HepG2 (cell line): ENCODE data around the gene LRRC45. TPM values are rescaled to one million over a fixed set of nuclear protein-coding genes. Genes with fewer than 3 reads are reported as not detected.

Experiments used
- FOSL1 ChIP-seq: sonication (generic); formaldehyde crosslinking; IDR thresholded peaks from 2 replicates; pipeline ENCODE4 v1.9.0; 2021; ENCODE audit warnings: missing genetic modification reagents, borderline replicate concordance
- FOXK2 ChIP-seq: fragments of 450-650 bp; IDR thresholded peaks from 2 replicates; pipeline ENCODE4 v1.6.1; 2016
- GFI1 ChIP-seq: sonication (generic); formaldehyde crosslinking; IDR thresholded peaks from 2 replicates; pipeline ENCODE4 v1.5.0; 2020; ENCODE audit warnings: missing genetic modification reagents, mild to moderate bottlenecking, borderline replicate concordance
- GTF2F1 ChIP-seq: fragments of 150-350 bp; IDR thresholded peaks from 2 replicates; pipeline ENCODE4 v1.6.1; 2014; ENCODE audit warnings: low read length
- HMG20A ChIP-seq: IDR thresholded peaks from 2 replicates; pipeline ENCODE4 v1.6.1; 2016; ENCODE audit warnings: borderline replicate concordance
- ISL2 ChIP-seq: sonication (generic); formaldehyde crosslinking; IDR thresholded peaks from 2 replicates; pipeline ENCODE4 v1.5.0; 2020; ENCODE audit warnings: missing genetic modification reagents
- MIER2 ChIP-seq: IDR thresholded peaks from 2 replicates; pipeline ENCODE4 v1.6.1; 2016; ENCODE audit warnings: missing biosample characterization, missing genetic modification reagents
- NFKBIZ ChIP-seq: IDR thresholded peaks from 2 replicates; pipeline ENCODE4 v1.6.1; 2018; ENCODE audit warnings: missing genetic modification reagents, missing compliant biosample characterization
- NFRKB ChIP-seq: fragments of 450-650 bp; IDR thresholded peaks from 2 replicates; pipeline ENCODE4 v1.6.1; 2017
- NRL ChIP-seq: sonication (generic); formaldehyde crosslinking; IDR thresholded peaks from 2 replicates; pipeline ENCODE4 v1.5.0; 2020; ENCODE audit warnings: missing genetic modification reagents, mild to moderate bottlenecking, moderate library complexity, borderline replicate concordance
- PAF1 ChIP-seq: IDR thresholded peaks from 2 replicates; pipeline ENCODE4 v1.6.1; 2016; ENCODE audit warnings: missing genetic modification reagents, missing compliant biosample characterization
- RAD21 ChIP-seq: fragments of 450-650 bp; formaldehyde crosslinking; IDR thresholded peaks from 2 replicates; pipeline ENCODE4 v1.5.0; 2020; ENCODE audit warnings: mild to moderate bottlenecking
- RARA ChIP-seq: IDR thresholded peaks from 2 replicates; pipeline ENCODE4 v1.6.1; 2016; ENCODE audit warnings: missing genetic modification reagents, missing compliant biosample characterization
- RNF219 ChIP-seq: sonication (generic); formaldehyde crosslinking; IDR thresholded peaks from 2 replicates; pipeline ENCODE4 v1.5.0; 2020; ENCODE audit warnings: mild to moderate bottlenecking, missing genetic modification reagents
- SRSF9 ChIP-seq: fragments of 200-400 bp; formaldehyde crosslinking; IDR thresholded peaks from 2 replicates; pipeline ENCODE4 v1.6.1; 2018; ENCODE audit warnings: borderline replicate concordance, mild to moderate bottlenecking, low read depth, low read length; ENCODE audit not compliant: insufficient read depth, poor library complexity, severe bottlenecking
- TAF15 ChIP-seq: fragments of 200-400 bp; formaldehyde crosslinking; IDR thresholded peaks from one replicate; pipeline ENCODE4 v1.6.1; 2018; ENCODE audit warnings: mild to moderate bottlenecking, low read depth, low read length; ENCODE audit not compliant: poor library complexity, severe bottlenecking
- U2AF1 ChIP-seq: fragments of 200-400 bp; formaldehyde crosslinking; optimal IDR thresholded peaks from 2 replicates; pipeline ENCODE3; 2017; ENCODE audit warnings: mild to moderate bottlenecking, low read depth, low read length
- ZBTB10 ChIP-seq: sonication (generic); formaldehyde crosslinking; IDR thresholded peaks from 2 replicates; pipeline ENCODE4 v1.4.0; 2020; ENCODE audit warnings: missing genetic modification reagents, borderline replicate concordance
- ZKSCAN8 ChIP-seq: IDR thresholded peaks from 2 replicates; pipeline ENCODE4 v1.6.1; 2016; ENCODE audit warnings: borderline replicate concordance, missing genetic modification reagents, missing compliant biosample characterization
- ZNF253 ChIP-seq: sonication (generic); formaldehyde crosslinking; IDR thresholded peaks from 2 replicates; pipeline ENCODE4 v1.8.0; 2022; ENCODE audit warnings: mild to moderate bottlenecking, missing genetic modification reagents, borderline replicate concordance
- ZNF337 ChIP-seq: sonication (generic); formaldehyde crosslinking; IDR thresholded peaks from 2 replicates; pipeline ENCODE4 v1.5.1; 2020; ENCODE audit warnings: missing genetic modification reagents, low read depth, mild to moderate bottlenecking, borderline replicate concordance
- ZNF678 ChIP-seq: sonication (generic); formaldehyde crosslinking; IDR thresholded peaks from 2 replicates; pipeline ENCODE4 v1.4.0; 2020; ENCODE audit warnings: mild to moderate bottlenecking, missing genetic modification reagents
- ZNF746 ChIP-seq: sonication (generic); formaldehyde crosslinking; IDR thresholded peaks from 2 replicates; pipeline ENCODE4 v1.8.0; 2022; ENCODE audit warnings: mild to moderate bottlenecking, missing genetic modification reagents
- ZNF761 ChIP-seq: sonication (generic); formaldehyde crosslinking; conservative IDR thresholded peaks from 2 replicates; pipeline ENCODE4 v1.4.0; 2020; ENCODE audit warnings: mild to moderate bottlenecking, missing genetic modification reagents
- ZNF790 ChIP-seq: sonication (generic); formaldehyde crosslinking; IDR thresholded peaks from 2 replicates; pipeline ENCODE4 v1.8.0; 2022; ENCODE audit warnings: missing genetic modification reagents, mild to moderate bottlenecking, borderline replicate concordance
- polyA plus RNA-seq, 8 experiments: library from polyadenylated mRNA; depleted of rRNA in 3 of 8; stranded (reverse) in 7 of 8; unstranded in 1 of 8; fragments of >200 nt; fragmentation: Illumina TruSeq in 4 of 8; extraction: Trizol in 4 of 8; gene quantifications; 2 replicates each; pipeline versions ENCODE4 v1.2.1 to v1.2.3, GENCODE V29; 2011 to 2016; ENCODE audit warnings: low read depth in 4 of 8, missing spikeins in 1 of 8, mixed read lengths in 1 of 8; ENCODE audit not compliant: insufficient read depth in 1 of 8
- total RNA-seq, 5 experiments: library from RNA; depleted of rRNA; stranded (reverse); fragments of >200 nt; fragmentation: Illumina TruSeq; extraction: Trizol; gene quantifications; 2 replicates each; pipeline ENCODE4 v1.2.3, GENCODE V29; 2016; ENCODE audit warnings: low read depth in 1 of 5
- TF ChIP-seq, protein P1 (sequence below): sonication (generic); formaldehyde crosslinking; IDR thresholded peaks from 2 replicates; pipeline ENCODE4 v1.9.0; 2022; ENCODE audit warnings: low read depth, missing genetic modification reagents

Gene LRRC45
- total and polyA plus RNA-seq, 2 of the 13 experiments (the other 11 are each of a cell fraction or from before 2014, with no cell fraction given), result 11.6 to 48.1 TPM

- no peak for TF ChIP-seq ZNF337 (CRISPR knock-in tag)
- TF ChIP-seq PAF1 (CRISPR knock-in tag), result no peak
- TF ChIP-seq ZNF746 (CRISPR knock-in tag), result peak; percentile 97
- TF ChIP-seq FOSL1, result no peak
- TF ChIP-seq GFI1 (CRISPR knock-in tag), result peak; percentile 53; the same call in 1 of the 2 replicates
- peak; percentile 38; the same call in 1 of the 2 replicates for TF ChIP-seq NRL (CRISPR knock-in tag)
- peak; percentile 13 for TF ChIP-seq TAF15
- peak; percentile 78 for TF ChIP-seq ISL2 (CRISPR knock-in tag)
- TF ChIP-seq, protein P1, sequence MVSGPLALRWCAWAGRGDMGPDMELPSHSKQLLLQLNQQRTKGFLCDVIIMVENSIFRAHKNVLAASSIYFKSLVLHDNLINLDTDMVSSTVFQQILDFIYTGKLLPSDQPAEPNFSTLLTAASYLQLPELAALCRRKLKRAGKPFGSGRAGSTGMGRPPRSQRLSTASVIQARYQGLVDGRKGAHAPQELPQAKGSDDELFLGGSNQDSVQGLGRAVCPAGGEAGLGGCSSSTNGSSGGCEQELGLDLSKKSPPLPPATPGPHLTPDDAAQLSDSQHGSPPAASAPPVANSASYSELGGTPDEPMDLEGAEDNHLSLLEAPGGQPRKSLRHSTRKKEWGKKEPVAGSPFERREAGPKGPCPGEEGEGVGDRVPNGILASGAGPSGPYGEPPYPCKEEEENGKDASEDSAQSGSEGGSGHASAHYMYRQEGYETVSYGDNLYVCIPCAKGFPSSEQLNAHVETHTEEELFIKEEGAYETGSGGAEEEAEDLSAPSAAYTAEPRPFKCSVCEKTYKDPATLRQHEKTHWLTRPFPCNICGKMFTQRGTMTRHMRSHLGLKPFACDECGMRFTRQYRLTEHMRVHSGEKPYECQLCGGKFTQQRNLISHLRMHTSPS (CRISPR knock-in tag), result peak; percentile 92
- TF ChIP-seq SRSF9, result no peak
- TF ChIP-seq ZNF253 (CRISPR knock-in tag), result no peak
- TF ChIP-seq U2AF1, result peak; percentile 56
- TF ChIP-seq MIER2, result no peak
- 0 out of 2 replicates have a peak, but pooled peaks have one; percentile 12 for TF ChIP-seq HMG20A (CRISPR knock-in tag)
- no peak for TF ChIP-seq NFKBIZ
- 0 out of 2 replicates have a peak, but pooled peaks have one; percentile 10 for TF ChIP-seq ZKSCAN8 (CRISPR knock-in tag)
- TF ChIP-seq RARA (CRISPR knock-in tag), result peak; percentile 96
- TF ChIP-seq ZNF761, result no peak
- no peak for TF ChIP-seq ZNF678
- peak; percentile 52; the same call in 1 of the 2 replicates for TF ChIP-seq ZBTB10 (CRISPR knock-in tag)
- TF ChIP-seq FOXK2, result no peak
- TF ChIP-seq GTF2F1, result no peak
- TF ChIP-seq RNF219, result no peak
- no peak for TF ChIP-seq NFRKB
- no peak for TF ChIP-seq RAD21 (CRISPR knock-in tag)
- no peak for TF ChIP-seq ZNF790 (CRISPR knock-in tag)
These were observed 7.7 kb upstream of the LRRC45 start (continued) for GRCh38 chr17:82015311-82015971.
